Spleen (tissue), 11 donors: ENCODE results near the gene XPOT. TPM values are rescaled to one million over a fixed set of nuclear protein-coding genes. Genes with fewer than 3 reads are reported as not detected.

Source experiments
- DNase-seq: peaks from one replicate; pipeline ENCODE4 v3.0.0-alpha.2; 2020
- H3K27ac ChIP-seq, 8 donors: fragments of 200-600 bp; sonication (generic) in 7 of 8; 1 replicate in 4 of 8; 2 replicates in 4 of 8; pipeline versions ENCODE4 v1.5.0 to v1.8.0; 2016 to 2021; ENCODE audit warnings: inconsistent platforms in 4 of 8, mild to moderate bottlenecking in 4 of 8, moderate library complexity in 1 of 8
- H3K27me3 ChIP-seq, 7 donors: fragments of 200-600 bp; sonication (generic) in 6 of 7; replicated peaks in 1 of 7; 1 replicate in 4 of 7; 2 replicates in 3 of 7; pipeline versions ENCODE4 v1.5.0 to v1.8.0; 2016 to 2021; ENCODE audit warnings: inconsistent platforms in 3 of 7, mild to moderate bottlenecking in 1 of 7
- H3K36me3 ChIP-seq, 6 donors: fragments of 200-600 bp; sonication (generic) in 5 of 6; 1 replicate in 4 of 6; 2 replicates in 2 of 6; pipeline versions ENCODE4 v1.5.0 to v1.8.0; 2016 to 2021; ENCODE audit warnings: inconsistent platforms in 2 of 6
- H3K4me1 ChIP-seq, 6 donors: fragments of 200-600 bp; sonication (generic) in 5 of 6; 1 replicate in 3 of 6; 2 replicates in 3 of 6; pipeline versions ENCODE4 v1.5.0 to v1.8.0; 2016 to 2021; ENCODE audit warnings: inconsistent platforms in 3 of 6
- H3K4me3 ChIP-seq, 8 donors: fragments of 200-600 bp; sonication (generic) in 7 of 8; 1 replicate in 4 of 8; 2 replicates in 4 of 8; pipeline versions ENCODE4 v1.5.0 to v1.8.0; 2016 to 2021; ENCODE audit warnings: inconsistent platforms in 4 of 8, mild to moderate bottlenecking in 4 of 8, moderate library complexity in 2 of 8
- H3K9me3 ChIP-seq, 8 donors: fragments of 200-600 bp; sonication (generic) in 7 of 8; 1 replicate in 4 of 8; 2 replicates in 4 of 8; pipeline versions ENCODE4 v1.5.0 to v1.8.0; 2016 to 2021; ENCODE audit warnings: inconsistent platforms in 4 of 8
- POLR2A ChIP-seq, 3 donors: fragments of 450-650 bp; IDR thresholded peaks; one replicate each; pipeline ENCODE4 v1.5.1; 2017; ENCODE audit warnings: antibody characterized with exemption in 3 of 3, mild to moderate bottlenecking in 1 of 3
- POLR2AphosphoS5 ChIP-seq, 3 donors: sonication (generic); formaldehyde crosslinking; IDR thresholded peaks; one replicate each; pipeline ENCODE4 v1.5.1; 2017; ENCODE audit warnings: antibody characterized with exemption in 3 of 3
- WGBS, 5 donors: extraction: QIAGEN DNeasy Blood & Tissue Kit in 3 of 5; methylation state at CpG; one replicate each; pipeline versions ENCODE4 v1.1.5 to v1.1.7; 2013 to 2018; 5-methylcytosine and 5-hydroxymethylcytosine counted together
- intact Hi-C: fragments of 100-400 bp; cut with DNase I; formaldehyde crosslinking; loops from one replicate; pipeline ENCODE4 v1.15.0; 2023; ENCODE audit warnings: low total_unique reads
- polyA plus RNA-seq, 3 donors: library from polyadenylated mRNA; stranded (reverse); fragments of 200-250 nt; gene quantifications; one replicate each; pipeline ENCODE4 v1.2.1, GENCODE V29; 2013
- total RNA-seq, 7 donors: library from RNA; depleted of rRNA in 3 of 7; stranded (reverse); fragments of >200 nt in 3 of 7; fragmentation: NEBNext Ultra II Directional in 4 of 7; extraction: Animal tissue kit (Norgen Biotek cat#: 25700) in 4 of 7; gene quantifications; one replicate each; pipeline versions ENCODE4 v1.1.0 to v1.2.1, GENCODE V29; 2016 to 2021
- TF ChIP-seq, protein P1 (sequence below), 11 experiments: fragments of 200-600 bp in 7 of 11; fragments of 450-650 bp in 4 of 11; sonication (generic) in 4 of 11; IDR thresholded peaks in 8 of 11; conservative IDR thresholded peaks in 3 of 11; 1 replicate in 7 of 11; 2 replicates in 4 of 11; pipeline versions ENCODE4 v1.4.0 to v1.8.0; 2016 to 2021; ENCODE audit warnings: antibody characterized with exemption in 11 of 11, inconsistent platforms in 4 of 11, mild to moderate bottlenecking in 1 of 11
- donor health status: healthy with polysubstance abuse.
- donor health status: DM: no; HTN: no; CAD: no; lungs with moderate emphysema.
- donor health status: DM: no; HTN: no; CAD: no.
- donor health status: Bipolar disorder and iron deficiency.
- donor health status: healthy.
- donor health status: DM: no; HTN: no; CAD: no.
- donor health status: DM: yes; HTN: yes; CAD: no.

The XPOT gene
- total and polyA plus RNA-seq, 10 donors, result 11.1 to 50.3 (median 43.1) TPM

DNA sequence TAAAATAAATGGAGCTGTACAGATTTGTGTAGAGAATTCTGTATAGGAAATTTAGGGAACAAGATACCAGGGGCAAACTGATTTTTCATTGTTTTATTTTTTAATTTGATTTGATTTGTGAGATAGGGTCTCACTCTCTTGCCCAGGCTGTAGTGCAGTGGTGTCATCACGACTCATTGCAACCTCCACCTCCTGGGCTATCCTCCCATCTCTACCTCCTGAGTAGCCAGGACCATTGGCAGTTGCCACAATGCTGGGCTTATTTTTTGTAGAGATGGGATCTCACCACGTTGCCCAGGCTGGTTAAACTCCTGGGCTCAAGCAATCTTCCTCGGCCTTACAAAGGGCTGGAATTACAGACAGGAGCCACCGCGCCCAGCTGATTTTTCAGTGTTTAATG lies 29.7 kb downstream of the XPOT start:
- Histone ChIP-seq H3K27ac (no peak overlapping the region), H3K4me1 (no peaks in the 10 kb centered on the region), H3K9me3 (no peaks in the 10 kb centered on the region), H3K27me3 (no peaks in the 10 kb centered on the region), H3K36me3 (peaks cover 0 to 100% (median 87%) of the 10 kb centered on the region in 6 donors), H3K4me3 (no peak overlapping the region)
- 93 to 99% (median 96%) methylated on average over 5 of the region's 5 CpGs for WGBS, 5 donors
- intact Hi-C loops, result no loop called here
- TF ChIP-seq POLR2AphosphoS5 (IDR thresholded peaks at IDR 0.05), result no peak
- TF ChIP-seq POLR2A (IDR thresholded peaks at IDR 0.05), result no peak
- TF ChIP-seq, protein P1, sequence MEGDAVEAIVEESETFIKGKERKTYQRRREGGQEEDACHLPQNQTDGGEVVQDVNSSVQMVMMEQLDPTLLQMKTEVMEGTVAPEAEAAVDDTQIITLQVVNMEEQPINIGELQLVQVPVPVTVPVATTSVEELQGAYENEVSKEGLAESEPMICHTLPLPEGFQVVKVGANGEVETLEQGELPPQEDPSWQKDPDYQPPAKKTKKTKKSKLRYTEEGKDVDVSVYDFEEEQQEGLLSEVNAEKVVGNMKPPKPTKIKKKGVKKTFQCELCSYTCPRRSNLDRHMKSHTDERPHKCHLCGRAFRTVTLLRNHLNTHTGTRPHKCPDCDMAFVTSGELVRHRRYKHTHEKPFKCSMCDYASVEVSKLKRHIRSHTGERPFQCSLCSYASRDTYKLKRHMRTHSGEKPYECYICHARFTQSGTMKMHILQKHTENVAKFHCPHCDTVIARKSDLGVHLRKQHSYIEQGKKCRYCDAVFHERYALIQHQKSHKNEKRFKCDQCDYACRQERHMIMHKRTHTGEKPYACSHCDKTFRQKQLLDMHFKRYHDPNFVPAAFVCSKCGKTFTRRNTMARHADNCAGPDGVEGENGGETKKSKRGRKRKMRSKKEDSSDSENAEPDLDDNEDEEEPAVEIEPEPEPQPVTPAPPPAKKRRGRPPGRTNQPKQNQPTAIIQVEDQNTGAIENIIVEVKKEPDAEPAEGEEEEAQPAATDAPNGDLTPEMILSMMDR (IDR thresholded peaks at IDR 0.05 in 8 of 11, conservative IDR thresholded peaks at IDR 0.05 in 3 of 11), result no peak
- DNase-seq, result no peak

DNA sequence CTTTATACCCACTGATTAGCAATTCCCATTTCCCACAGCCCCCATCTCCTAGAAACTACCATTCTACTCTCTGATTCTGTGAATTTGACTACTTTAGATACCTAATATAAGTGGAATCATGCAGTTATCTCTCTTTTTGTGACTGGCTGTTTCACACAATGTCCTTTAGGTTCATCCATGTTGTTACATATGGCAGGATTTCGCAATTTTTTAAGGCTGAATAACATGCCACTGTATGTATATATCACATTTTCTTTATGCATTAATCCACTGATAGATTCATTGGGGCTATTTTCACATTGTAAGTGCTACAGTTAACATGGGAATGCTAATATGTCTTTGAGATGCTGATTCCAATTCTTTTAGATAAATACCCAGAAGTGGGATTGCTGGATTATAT lies 35.9 kb downstream of the XPOT start:
- 95 to 100% (median 97%) methylated on average over 1 of the region's 1 CpG for WGBS, 5 donors
- H3K4me1 ChIP-seq, result no peaks in the 10 kb centered on the region
- H3K9me3 ChIP-seq, result no peaks in the 10 kb centered on the region
- TF ChIP-seq POLR2A (IDR thresholded peaks at IDR 0.05), result no peak
- intact Hi-C loops, result no loop called here
- no peak overlapping the region for H3K4me3 ChIP-seq
- no peak for DNase-seq
- H3K36me3 ChIP-seq, result peaks cover 0 to 97% (median 60%) of the 10 kb centered on the region in 6 donors
- H3K27ac ChIP-seq, result no peak overlapping the region
- H3K27me3 ChIP-seq, result no peaks in the 10 kb centered on the region

DNA sequence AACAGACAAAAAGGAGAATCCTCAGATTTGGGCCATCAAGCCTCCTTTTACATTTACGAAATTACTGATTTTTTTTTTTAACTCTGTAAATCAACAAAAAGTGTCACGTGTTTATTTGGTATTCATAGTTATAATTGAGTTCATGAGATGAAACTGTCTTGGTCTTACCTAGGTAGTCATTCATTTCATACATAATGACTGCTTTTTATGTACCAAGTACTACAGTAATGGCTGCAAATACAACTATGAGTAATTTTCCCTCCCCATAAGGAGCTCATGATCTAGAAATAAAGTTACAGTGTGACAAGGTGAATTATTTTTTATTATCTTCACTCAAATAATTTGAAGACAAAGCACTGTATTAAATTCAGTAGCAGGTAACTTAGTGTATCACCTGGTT lies 41.3 kb downstream of the XPOT start:
- intact Hi-C loops, result no loop called here

DNA sequence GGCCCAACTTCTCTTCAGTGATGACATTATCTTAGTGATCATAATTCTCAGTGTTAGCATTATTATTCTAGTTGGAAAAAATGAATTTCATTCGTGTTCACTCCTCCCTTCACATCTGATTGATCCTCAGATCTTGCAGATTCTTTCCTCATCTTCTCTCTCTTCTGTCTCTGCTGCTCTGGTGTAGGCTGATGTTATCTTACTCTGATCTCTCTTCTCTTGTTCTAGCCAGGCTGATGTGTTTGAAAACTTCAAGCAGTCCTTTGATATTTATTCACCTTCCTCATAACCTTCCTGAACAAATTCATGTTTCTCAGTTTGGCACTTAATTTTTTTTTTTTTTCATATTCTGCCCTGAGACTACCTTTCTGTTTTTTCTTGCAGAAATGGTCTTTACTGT lies 42.1 kb downstream of the XPOT start:
- intact Hi-C loops, result no loop called here
- Histone ChIP-seq H3K4me1 (peaks cover 3 to 15% (median 9%) of the 10 kb centered on the region in 6 donors), H3K27ac (no peak overlapping the region), H3K9me3 (no peaks in the 10 kb centered on the region), H3K4me3 (no peak overlapping the region), H3K36me3 (peaks cover 0 to 77% (median 23%) of the 10 kb centered on the region in 6 donors), H3K27me3 (no peaks in the 10 kb centered on the region)
- DNase-seq, result no peak
- TF ChIP-seq POLR2AphosphoS5 (IDR thresholded peaks at IDR 0.05) (no peak), POLR2A (IDR thresholded peaks at IDR 0.05) (no peak)
- TF ChIP-seq, protein P1 (IDR thresholded peaks at IDR 0.05 in 8 of 11, conservative IDR thresholded peaks at IDR 0.05 in 3 of 11), result no peak
- 76 to 87% (median 81%) methylated on average over 1 of the region's 1 CpG for whole genome bisulfite sequencing, 5 donors

More for the DNA sequence above, 41.3 kb downstream of the XPOT start:
- WGBS, 5 donors, result 88 to 98% (median 90%) methylated on average over 2 of the region's 2 CpGs
- DNase-seq, result no peak
- Histone ChIP-seq H3K27ac (no peak overlapping the region), H3K4me3 (no peak overlapping the region), H3K9me3 (no peaks in the 10 kb centered on the region), H3K36me3 (peaks cover 0 to 85% (median 27%) of the 10 kb centered on the region in 6 donors), H3K4me1 (peaks cover 0 to 7% (median 1%) of the 10 kb centered on the region in 6 donors), H3K27me3 (no peaks in the 10 kb centered on the region)
- no peak for TF ChIP-seq POLR2A (IDR thresholded peaks at IDR 0.05)
- no peak for TF ChIP-seq POLR2AphosphoS5 (IDR thresholded peaks at IDR 0.05)
- TF ChIP-seq, protein P1 (IDR thresholded peaks at IDR 0.05 in 8 of 11, conservative IDR thresholded peaks at IDR 0.05 in 3 of 11), result no peak
